ENCODE results near the gene KBTBD12.

DNA sequence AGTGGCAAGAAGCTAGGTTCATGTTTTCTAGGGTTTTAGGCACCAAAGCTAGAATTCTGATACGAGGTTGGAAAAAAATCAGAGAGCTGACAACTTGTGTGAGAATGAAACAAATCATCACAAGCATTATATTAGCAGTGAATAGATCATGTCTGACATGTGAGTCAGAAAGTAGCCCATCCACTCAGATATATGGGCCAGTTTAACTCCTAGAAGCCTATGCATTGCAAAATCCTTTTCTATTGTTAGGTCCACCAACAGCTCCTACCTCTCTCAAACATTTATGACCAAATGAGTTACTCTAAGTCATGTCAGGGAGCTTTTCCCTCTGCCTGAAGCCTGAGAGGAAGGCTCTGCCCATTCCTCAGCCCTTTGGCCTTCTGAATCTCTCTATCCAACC is 44.0 kb downstream of the KBTBD12 start:
- TF ChIP-seq, protein P1, sequence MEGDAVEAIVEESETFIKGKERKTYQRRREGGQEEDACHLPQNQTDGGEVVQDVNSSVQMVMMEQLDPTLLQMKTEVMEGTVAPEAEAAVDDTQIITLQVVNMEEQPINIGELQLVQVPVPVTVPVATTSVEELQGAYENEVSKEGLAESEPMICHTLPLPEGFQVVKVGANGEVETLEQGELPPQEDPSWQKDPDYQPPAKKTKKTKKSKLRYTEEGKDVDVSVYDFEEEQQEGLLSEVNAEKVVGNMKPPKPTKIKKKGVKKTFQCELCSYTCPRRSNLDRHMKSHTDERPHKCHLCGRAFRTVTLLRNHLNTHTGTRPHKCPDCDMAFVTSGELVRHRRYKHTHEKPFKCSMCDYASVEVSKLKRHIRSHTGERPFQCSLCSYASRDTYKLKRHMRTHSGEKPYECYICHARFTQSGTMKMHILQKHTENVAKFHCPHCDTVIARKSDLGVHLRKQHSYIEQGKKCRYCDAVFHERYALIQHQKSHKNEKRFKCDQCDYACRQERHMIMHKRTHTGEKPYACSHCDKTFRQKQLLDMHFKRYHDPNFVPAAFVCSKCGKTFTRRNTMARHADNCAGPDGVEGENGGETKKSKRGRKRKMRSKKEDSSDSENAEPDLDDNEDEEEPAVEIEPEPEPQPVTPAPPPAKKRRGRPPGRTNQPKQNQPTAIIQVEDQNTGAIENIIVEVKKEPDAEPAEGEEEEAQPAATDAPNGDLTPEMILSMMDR (IDR thresholded peaks at IDR 0.05) = no peak
- TF ChIP-seq EZH2 (IDR thresholded peaks at IDR 0.05) (no peak), EZH2phosphoT487 (IDR thresholded peaks at IDR 0.05) (no peak)
